ENCODE measurements around the gene USP43.
A peak's percentile ranks its signal among the peaks of the same experiment; 100 is the strongest.

The USP43 gene

GRCh38 chr17:9707948-9708347 is 62.6 kb downstream of the USP43 start:
- DNase-seq, result no peak

- DNase-seq, result no peak
Measured at GRCh38 chr17:9714801-9715200, 69.5 kb downstream of the USP43 start.

- no peak for DNase-seq
Measured at GRCh38 chr17:9715503-9716016, 70.2 kb downstream of the USP43 start.

GRCh38 chr17:9725575-9725974 is 80.3 kb downstream of the USP43 start:
- DNase-seq, result no peak

- DNase-seq, result no peak
Measured at GRCh38 chr17:9726291-9726690, 81.0 kb downstream of the USP43 start.

GRCh38 chr17:9728005-9728404 is 82.7 kb downstream of the USP43 start:
- no peak for DNase-seq

GRCh38 chr17:9728564-9728963 is 83.2 kb downstream of the USP43 start:
- DNase-seq, result no peak

- peak; percentile 11 for DNase-seq
Measured at GRCh38 chr17:9729034-9729650, 83.8 kb downstream of the USP43 start.

- no peak for DNase-seq
Measured at GRCh38 chr17:9729735-9730420, 84.6 kb downstream of the USP43 start.

- no peak for DNase-seq
Measured at GRCh38 chr17:9750524-9750923, 105.2 kb downstream of the USP43 start.

GRCh38 chr17:9755083-9755482 is 109.8 kb downstream of the USP43 start:
- DNase-seq, result no peak

GRCh38 chr17:9760266-9760665 is 114.9 kb downstream of the USP43 start:
- DNase-seq, result no peak

GRCh38 chr17:9763643-9764042 is 118.3 kb downstream of the USP43 start:
- no peak for DNase-seq

GRCh38 chr17:9765322-9765721 is 120.0 kb downstream of the USP43 start:
- no peak for DNase-seq

GRCh38 chr17:9766970-9767369 is 121.7 kb downstream of the USP43 start:
- no peak for DNase-seq

GRCh38 chr17:9767432-9767991 is 122.2 kb downstream of the USP43 start:
- DNase-seq, result no peak

- peak; percentile 13 for DNase-seq
Measured at GRCh38 chr17:9768381-9768934, 123.1 kb downstream of the USP43 start.

GRCh38 chr17:9769036-9769695 is 123.8 kb downstream of the USP43 start:
- DNase-seq, result no peak

- no peak for DNase-seq
Measured at GRCh38 chr17:9771465-9771864, 126.1 kb downstream of the USP43 start.

- DNase-seq, result no peak
Measured at GRCh38 chr17:9772658-9773057, 127.3 kb downstream of the USP43 start.

GRCh38 chr17:9776911-9777310 is 131.6 kb downstream of the USP43 start:
- DNase-seq, result no peak
